GM18868 (cell line): ENCODE data around the gene ACTR1B.
A peak's percentile ranks its signal among the peaks of the same experiment; 100 is the strongest.
"Not testable (repeated sequence)": the region's sequence is repeated elsewhere in the genome, so short reads cannot be mapped to it uniquely, and the experiment has no call there.

Source experiments
- ATAC-seq: cut with Tn5 transposase; IDR thresholded peaks from one replicate; pipeline ENCODE4 v1.9.1; 2021; ENCODE audit warnings: mild to moderate bottlenecking, moderate library complexity; ENCODE audit not compliant: unreplicated experiment

ACTR1B gene

DNA sequence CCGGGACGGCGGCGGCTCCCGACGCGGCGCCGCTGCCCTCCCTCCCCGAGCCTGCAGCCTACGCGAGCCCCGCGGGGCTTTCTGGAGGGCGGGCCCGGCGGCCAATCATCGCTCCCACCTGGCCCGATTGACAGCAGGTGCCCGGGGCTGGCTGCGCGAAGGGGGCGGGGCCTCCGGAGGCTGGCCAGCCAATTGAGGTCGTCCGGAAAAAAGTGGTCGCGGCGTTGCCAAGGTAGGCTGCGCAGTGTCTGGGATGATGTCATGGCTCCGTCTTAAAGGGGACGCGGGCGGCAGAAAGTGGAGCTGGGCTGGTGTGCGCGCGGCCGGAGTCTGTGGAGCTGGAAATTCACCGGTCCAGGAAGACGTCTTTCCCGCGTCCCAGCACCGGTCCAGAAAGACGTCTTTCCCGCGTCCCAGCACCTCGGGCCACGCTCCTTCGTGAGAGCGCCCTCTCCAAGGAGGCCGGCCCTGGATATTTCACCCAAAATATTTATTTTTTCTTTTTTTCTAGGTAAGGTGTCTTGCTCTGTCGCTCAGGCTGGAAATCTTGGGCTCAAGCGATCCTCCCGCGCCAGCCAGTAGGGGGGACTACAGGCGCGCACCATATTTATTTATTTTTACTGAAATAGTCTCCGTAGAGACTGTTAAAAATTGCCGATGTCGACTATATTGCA, at the start of gene ACTR1B:
TSS of gene ACTR1B (minus strand) at position 83 of the 674 bp plus-strand sequence. CDS start 154 bp downstream, outside the sequence.
- ATAC-seq: peak; percentile 79

GRCh38 chr2:97712693-97713295, 49.0 kb upstream of the ACTR1B start:
- ATAC-seq: no peak

GRCh38 chr2:97712175-97712574, 48.3 kb upstream of the ACTR1B start:
- ATAC-seq: not testable (repeated sequence)

- no peak for ATAC-seq
These were observed 47.5 kb upstream of the ACTR1B start for GRCh38 chr2:97711394-97711711.

DNA sequence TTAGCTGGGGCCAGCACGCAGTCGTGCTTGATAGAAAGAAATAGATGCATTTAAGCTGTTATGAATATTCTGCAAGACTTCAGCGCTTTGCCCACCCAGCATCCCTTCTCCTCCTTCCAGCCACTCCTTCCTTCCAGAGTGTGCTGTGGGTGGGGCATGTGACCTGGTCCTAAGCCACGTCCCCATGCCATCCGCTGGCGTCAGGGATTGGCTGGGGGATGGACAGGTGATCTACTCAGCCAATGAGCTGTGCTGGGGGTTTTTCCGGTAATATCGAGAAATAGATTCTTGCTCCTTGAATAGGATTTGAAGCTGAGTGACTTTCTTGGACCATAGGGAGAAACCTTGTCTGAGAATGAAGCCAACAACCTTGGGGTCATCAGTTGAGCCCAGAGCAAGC, 44.8 kb upstream of the ACTR1B start:
- no peak for ATAC-seq

GRCh38 chr2:97708048-97708380, 44.2 kb upstream of the ACTR1B start:
- no peak for ATAC-seq

DNA sequence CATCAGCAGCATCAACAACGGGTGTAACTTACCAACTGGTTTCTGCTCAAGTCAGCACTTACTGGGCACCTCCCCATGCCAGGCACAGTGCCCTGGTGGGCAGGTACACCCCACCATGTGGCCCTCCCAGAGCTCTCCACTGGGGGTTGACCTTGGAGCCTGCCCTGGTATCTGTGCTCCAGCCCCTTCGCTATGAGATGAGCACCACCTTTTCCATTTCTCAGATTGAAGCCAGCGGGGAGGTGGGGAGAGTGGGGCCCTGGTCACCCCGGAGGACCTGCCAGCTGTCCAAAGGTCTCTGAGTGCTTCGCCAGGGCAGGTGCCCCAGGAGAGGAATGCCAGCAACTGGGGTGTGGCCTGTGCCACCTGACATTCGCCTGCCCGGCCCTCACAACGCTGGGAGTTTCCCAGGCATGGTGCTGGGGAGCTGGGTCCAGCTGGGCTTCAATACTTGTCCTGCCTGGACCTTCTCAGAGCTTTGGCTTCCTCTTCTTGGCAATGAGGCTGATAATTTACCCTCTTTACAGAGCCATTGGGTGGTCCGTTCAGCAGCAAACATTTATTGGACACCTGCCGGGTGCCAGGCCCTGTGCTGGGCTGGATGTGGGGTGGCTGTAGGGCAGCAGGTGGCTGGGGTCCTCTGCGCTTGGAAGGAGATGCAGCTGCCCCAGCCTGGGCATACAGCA, 43.7 kb upstream of the ACTR1B start:
- ATAC-seq: no peak

- ATAC-seq: no peak
These were observed 43.0 kb upstream of the ACTR1B start for GRCh38 chr2:97706708-97707345.

GRCh38 chr2:97706112-97706511, 42.3 kb upstream of the ACTR1B start:
- ATAC-seq: no peak

GRCh38 chr2:97704989-97705388, 41.1 kb upstream of the ACTR1B start:
- ATAC-seq: no peak

GRCh38 chr2:97703741-97704140, 39.9 kb upstream of the ACTR1B start:
- ATAC-seq: no peak

GRCh38 chr2:97702731-97703470, 39.1 kb upstream of the ACTR1B start:
- ATAC-seq: no peak

DNA sequence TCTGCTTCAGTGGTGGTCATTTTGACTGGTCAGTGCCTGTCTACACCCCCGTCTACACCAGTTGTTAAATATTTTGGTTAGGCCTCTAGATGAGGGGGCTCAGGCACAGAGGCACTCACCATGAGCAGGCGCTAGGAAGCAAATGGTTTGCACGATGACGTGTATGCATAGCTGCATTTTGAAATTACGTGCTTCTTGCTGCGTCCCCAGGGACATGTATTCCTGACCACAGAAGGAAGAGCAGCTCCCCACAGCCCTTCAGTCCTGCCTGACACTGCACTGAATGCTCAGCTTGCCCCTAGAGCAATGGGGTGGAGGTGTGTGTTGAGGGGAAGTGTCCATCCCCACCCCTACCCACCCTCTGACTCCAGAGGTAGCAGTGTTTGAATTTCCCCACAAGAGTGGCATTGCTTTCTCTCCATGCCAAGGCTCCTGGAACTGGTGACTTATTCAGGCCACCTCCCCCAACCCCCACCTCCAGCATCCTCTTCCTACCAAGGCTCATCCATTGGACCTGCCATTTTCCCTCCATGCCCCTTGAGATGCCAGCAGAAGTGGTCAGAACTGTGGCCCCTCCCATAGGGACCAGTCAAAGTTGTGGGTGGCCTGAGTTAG, 38.1 kb upstream of the ACTR1B start:
- ATAC-seq: no peak

- ATAC-seq: no peak
These were observed 37.3 kb upstream of the ACTR1B start for GRCh38 chr2:97701186-97701585.

DNA sequence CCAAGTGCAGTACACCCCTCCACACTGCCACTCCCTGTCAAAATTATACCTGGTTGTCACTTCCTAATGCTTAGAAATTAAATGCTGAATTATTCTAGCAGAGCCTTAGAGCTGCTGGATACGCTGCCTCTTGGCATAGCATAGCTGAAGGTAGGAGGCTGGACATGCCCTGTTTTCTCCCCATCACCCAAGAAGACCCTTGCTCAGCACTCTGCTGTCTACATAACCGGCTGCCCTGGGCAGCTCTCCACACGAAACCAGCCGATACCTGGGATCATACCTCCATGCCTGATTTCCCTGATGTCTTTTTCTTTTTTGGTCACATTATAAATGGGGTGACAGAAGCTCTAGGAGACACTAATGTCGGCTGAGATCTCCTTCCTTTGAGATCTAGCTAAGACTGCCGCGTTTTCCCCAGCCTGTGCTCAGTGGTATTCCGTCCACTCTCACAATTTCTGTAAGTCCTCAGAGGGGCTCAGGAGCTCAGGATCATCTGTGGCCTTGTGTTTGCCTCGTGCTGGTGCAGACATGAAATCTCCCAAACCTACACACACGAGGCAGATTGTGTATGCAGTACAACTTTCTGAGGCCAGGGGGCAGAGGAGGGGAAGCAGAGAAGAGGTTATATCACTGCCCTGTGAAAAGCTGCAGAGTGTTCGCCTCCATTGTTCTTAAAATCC, 36.1 kb upstream of the ACTR1B start:
- ATAC-seq: no peak

- no peak for ATAC-seq
These were observed 34.7 kb upstream of the ACTR1B start for GRCh38 chr2:97698530-97698929.

GRCh38 chr2:97697252-97698235, 33.7 kb upstream of the ACTR1B start:
- ATAC-seq: peak; percentile 55

DNA sequence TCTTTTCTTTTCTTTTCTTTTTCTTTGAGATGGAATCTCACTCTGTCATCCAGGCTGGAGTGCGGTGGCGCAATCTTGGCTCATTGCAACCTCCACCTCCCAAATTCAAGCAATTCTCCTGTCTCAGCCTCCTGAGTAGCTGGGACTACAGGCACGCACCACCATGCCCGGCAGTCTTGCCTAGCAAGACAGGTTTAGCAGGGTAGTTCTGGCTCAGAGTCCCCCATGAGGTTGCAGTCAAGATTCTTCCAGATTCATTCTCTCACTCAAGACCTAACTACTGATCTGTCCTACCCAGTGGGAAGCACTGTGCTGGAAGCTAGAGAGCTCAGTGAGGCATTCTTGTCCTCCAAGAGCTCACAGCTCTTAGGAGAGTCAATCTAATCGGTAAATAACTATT, 31.9 kb upstream of the ACTR1B start:
- no peak for ATAC-seq

GRCh38 chr2:97693476-97693875, 29.6 kb upstream of the ACTR1B start:
- no peak for ATAC-seq
